ENCODE results near the gene OR6N2. TPM values are rescaled to one million over a fixed set of nuclear protein-coding genes. Genes with fewer than 3 reads are reported as not detected.

OR6N2 gene
- total and polyA plus RNA-seq, 4 donors: not detected

DNA sequence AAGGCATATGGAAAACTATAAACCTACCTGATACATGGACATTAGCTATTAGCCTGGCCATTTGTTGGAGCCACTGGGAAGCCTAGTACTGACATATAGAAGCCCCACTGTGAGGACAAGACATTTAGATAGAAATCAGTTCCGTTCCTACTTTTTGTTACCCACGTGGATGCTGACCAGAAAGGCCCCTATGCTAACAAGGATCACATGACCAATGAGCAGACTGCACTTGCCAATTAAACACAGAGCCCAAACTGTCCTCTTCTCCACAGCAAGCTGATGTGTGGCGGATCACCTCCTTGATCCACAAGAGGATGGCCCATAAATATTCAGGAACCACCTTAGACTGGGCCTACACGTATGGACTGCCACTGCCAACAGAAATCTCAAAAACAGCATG is 49.3 kb downstream of the OR6N2 start:
- TF ChIP-seq RXRA (IDR thresholded peaks at IDR 0.05) (no peak), JUND (IDR thresholded peaks at IDR 0.05) (no peak), SP1 (IDR thresholded peaks at IDR 0.05) (no peak), EGR1 (IDR thresholded peaks at IDR 0.05; ENCODE audit: low read depth in 2 of 2) (no peak), ATF3 (IDR thresholded peaks at IDR 0.05) (no peak)
- TF ChIP-seq, protein P1, sequence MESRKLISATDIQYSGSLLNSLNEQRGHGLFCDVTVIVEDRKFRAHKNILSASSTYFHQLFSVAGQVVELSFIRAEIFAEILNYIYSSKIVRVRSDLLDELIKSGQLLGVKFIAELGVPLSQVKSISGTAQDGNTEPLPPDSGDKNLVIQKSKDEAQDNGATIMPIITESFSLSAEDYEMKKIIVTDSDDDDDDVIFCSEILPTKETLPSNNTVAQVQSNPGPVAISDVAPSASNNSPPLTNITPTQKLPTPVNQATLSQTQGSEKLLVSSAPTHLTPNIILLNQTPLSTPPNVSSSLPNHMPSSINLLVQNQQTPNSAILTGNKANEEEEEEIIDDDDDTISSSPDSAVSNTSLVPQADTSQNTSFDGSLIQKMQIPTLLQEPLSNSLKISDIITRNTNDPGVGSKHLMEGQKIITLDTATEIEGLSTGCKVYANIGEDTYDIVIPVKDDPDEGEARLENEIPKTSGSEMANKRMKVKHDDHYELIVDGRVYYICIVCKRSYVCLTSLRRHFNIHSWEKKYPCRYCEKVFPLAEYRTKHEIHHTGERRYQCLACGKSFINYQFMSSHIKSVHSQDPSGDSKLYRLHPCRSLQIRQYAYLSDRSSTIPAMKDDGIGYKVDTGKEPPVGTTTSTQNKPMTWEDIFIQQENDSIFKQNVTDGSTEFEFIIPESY (IDR thresholded peaks at IDR 0.05): no peak
- TF ChIP-seq, protein P2, sequence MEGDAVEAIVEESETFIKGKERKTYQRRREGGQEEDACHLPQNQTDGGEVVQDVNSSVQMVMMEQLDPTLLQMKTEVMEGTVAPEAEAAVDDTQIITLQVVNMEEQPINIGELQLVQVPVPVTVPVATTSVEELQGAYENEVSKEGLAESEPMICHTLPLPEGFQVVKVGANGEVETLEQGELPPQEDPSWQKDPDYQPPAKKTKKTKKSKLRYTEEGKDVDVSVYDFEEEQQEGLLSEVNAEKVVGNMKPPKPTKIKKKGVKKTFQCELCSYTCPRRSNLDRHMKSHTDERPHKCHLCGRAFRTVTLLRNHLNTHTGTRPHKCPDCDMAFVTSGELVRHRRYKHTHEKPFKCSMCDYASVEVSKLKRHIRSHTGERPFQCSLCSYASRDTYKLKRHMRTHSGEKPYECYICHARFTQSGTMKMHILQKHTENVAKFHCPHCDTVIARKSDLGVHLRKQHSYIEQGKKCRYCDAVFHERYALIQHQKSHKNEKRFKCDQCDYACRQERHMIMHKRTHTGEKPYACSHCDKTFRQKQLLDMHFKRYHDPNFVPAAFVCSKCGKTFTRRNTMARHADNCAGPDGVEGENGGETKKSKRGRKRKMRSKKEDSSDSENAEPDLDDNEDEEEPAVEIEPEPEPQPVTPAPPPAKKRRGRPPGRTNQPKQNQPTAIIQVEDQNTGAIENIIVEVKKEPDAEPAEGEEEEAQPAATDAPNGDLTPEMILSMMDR (IDR thresholded peaks at IDR 0.05; ENCODE audit: low read depth, low read length, missing input control): no peak
- 85% methylated on average over 4 of the region's 4 CpGs for whole genome bisulfite sequencing
- Histone ChIP-seq H3K27me3 (ENCODE audit: control insufficient read depth in 4 of 4, insufficient read depth in 4 of 4, low read length in 3 of 4) (no peaks in the 10 kb centered on the region), H3K27ac (ENCODE audit: low read depth in 1 of 2, low read length in 2 of 2) (no peak overlapping the region), H3K9ac (ENCODE audit: low read depth in 1 of 2, low read length in 2 of 2) (no peak overlapping the region), H3K9me3 (ENCODE audit: control insufficient read depth in 4 of 4, low read length in 3 of 4) (no peaks in the 10 kb centered on the region), H3K4me1 (ENCODE audit: control insufficient read depth in 4 of 4, insufficient read depth in 4 of 4, low read length in 3 of 4) (peaks cover 0 to 1% (median 0%) of the 10 kb centered on the region in 4 donors), H3K36me3 (ENCODE audit: control insufficient read depth in 4 of 4, insufficient read depth in 3 of 4, low read depth in 1 of 4, low read length in 3 of 4) (no peaks in the 10 kb centered on the region), H3K4me3 (ENCODE audit: low read depth in 1 of 3, low read length in 3 of 3) (no peak overlapping the region)
- no peak for DNase-seq (ENCODE audit: low spot score)

DNA sequence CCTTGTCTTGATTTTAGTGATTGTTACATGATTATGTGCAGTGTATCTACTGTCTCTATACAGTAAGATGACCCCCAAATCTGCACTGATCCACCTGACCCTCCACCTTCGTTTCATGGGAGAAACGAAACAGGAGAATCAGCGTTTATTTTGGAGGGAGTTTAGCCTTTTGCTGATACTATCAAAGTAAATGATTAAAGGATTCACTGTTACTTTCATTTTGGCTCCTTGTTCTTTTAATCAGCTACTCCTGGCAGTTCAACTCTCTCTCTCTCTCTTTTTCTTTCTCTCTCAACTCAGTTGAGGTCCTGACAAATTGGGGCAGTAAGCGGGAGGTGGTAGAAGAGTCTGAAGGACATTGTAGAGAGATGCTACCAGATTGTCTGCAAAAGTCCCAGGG is 50.6 kb downstream of the OR6N2 start:
- Histone ChIP-seq H3K9me3 (ENCODE audit: control insufficient read depth in 4 of 4, low read length in 3 of 4) (no peaks in the 10 kb centered on the region), H3K27ac (ENCODE audit: low read depth in 1 of 2, low read length in 2 of 2) (no peak overlapping the region), H3K36me3 (ENCODE audit: control insufficient read depth in 4 of 4, insufficient read depth in 3 of 4, low read depth in 1 of 4, low read length in 3 of 4) (no peaks in the 10 kb centered on the region), H3K4me1 (ENCODE audit: control insufficient read depth in 4 of 4, insufficient read depth in 4 of 4, low read length in 3 of 4) (peaks cover 0 to 1% (median 0%) of the 10 kb centered on the region in 4 donors), H3K4me3 (ENCODE audit: low read depth in 1 of 3, low read length in 3 of 3) (peak overlapping the region in 2 of 3 donors; percentile 25 to 32), H3K9ac (ENCODE audit: low read depth in 1 of 2, low read length in 2 of 2) (no peak overlapping the region), H3K27me3 (ENCODE audit: control insufficient read depth in 4 of 4, insufficient read depth in 4 of 4, low read length in 3 of 4) (no peaks in the 10 kb centered on the region)
- no peak for DNase-seq (ENCODE audit: low spot score)
- TF ChIP-seq FOXA1 (IDR thresholded peaks at IDR 0.05) (no peak), RAD21 (IDR thresholded peaks at IDR 0.05) (no peak), TAF1 (conservative IDR thresholded peaks at IDR 0.05) (no peak)
- TF ChIP-seq, protein P1 (IDR thresholded peaks at IDR 0.05): no peak
- TF ChIP-seq, protein P2 (IDR thresholded peaks at IDR 0.05; ENCODE audit: low read depth, low read length, missing input control): no peak
- 38% methylated on average over 4 of the region's 4 CpGs for WGBS
